GM12878 (cell line): ENCODE results near the gene MTA3.

Experiments used
- BCLAF1 ChIP-seq: fragments of 450-650 bp; IDR thresholded peaks from 2 replicates; pipeline ENCODE4 v1.6.1; 2017; ENCODE audit warnings: antibody characterized with exemption, mild to moderate bottlenecking, moderate library complexity
- CBFB ChIP-seq: IDR thresholded peaks from 2 replicates; pipeline ENCODE4 v1.6.1; 2016; ENCODE audit warnings: antibody characterized with exemption, low read depth
- CTCF ChIP-seq, 3 experiments: IDR thresholded peaks in 2 of 3; conservative IDR thresholded peaks in 1 of 3; 2 replicates each; pipeline ENCODE4 v1.5.1; 2011; ENCODE audit warnings: low read depth in 3 of 3, low read length in 3 of 3, mild to moderate bottlenecking in 3 of 3, control low read depth in 2 of 3, moderate library complexity in 2 of 3, inconsistent platforms in 1 of 3, mixed read lengths in 1 of 3; ENCODE audit not compliant: control insufficient read depth in 2 of 3, insufficient read depth in 1 of 3; ENCODE audit errors: extremely low read depth in 1 of 3
- EZH2 ChIP-seq: IDR thresholded peaks from 2 replicates; pipeline ENCODE4 v1.6.1; 2012; ENCODE audit warnings: low read depth, mild to moderate bottlenecking, control low read depth, inconsistent platforms, low read length, borderline replicate concordance; ENCODE audit not compliant: control insufficient read depth
- GABPA ChIP-seq: IDR thresholded peaks from 2 replicates; pipeline ENCODE4 v1.6.1; 2014; ENCODE audit warnings: antibody characterized with exemption, low read depth, mild to moderate bottlenecking, inconsistent platforms
- JUNB ChIP-seq: IDR thresholded peaks from 2 replicates; pipeline ENCODE4 v1.6.1; 2016; ENCODE audit warnings: antibody characterized with exemption, mild to moderate bottlenecking
- JUND ChIP-seq: IDR thresholded peaks from 2 replicates; pipeline ENCODE4 v1.6.1; 2012; ENCODE audit warnings: low read depth, mild to moderate bottlenecking, low read length, improper control_type of control experiment, moderate library complexity
- MAX ChIP-seq: IDR thresholded peaks from 2 replicates; pipeline ENCODE4 v1.6.1; 2012; ENCODE audit warnings: low read depth, low read length, improper control_type of control experiment
- RAD51 ChIP-seq: fragments of 450-650 bp; IDR thresholded peaks from 2 replicates; pipeline ENCODE4 v1.6.1; 2016; ENCODE audit warnings: moderate library complexity, mild to moderate bottlenecking, inconsistent platforms
- REST ChIP-seq: IDR thresholded peaks from 2 replicates; pipeline ENCODE4 v1.6.1; 2012; ENCODE audit warnings: mild to moderate bottlenecking, low read depth, low read length
- YY1 ChIP-seq: IDR thresholded peaks from 2 replicates; pipeline ENCODE4 v1.6.1; 2011; ENCODE audit warnings: low read depth, mild to moderate bottlenecking, low read length
- ZNF274 ChIP-seq: IDR thresholded peaks from one replicate; pipeline ENCODE4 v1.8.0; 2011; ENCODE audit not compliant: insufficient read length, insufficient read depth

GRCh38 chr2:42663106-42663780 is 94.8 kb downstream of the MTA3 start:
- TF ChIP-seq JUND (no peak), JUNB (no peak), GABPA (no peak), EZH2 (no peak), REST (no peak), MAX (no peak), CBFB (no peak), CTCF (IDR thresholded peaks at IDR 0.05 in 2 of 3, conservative IDR thresholded peaks at IDR 0.05 in 1 of 3; ENCODE audit: control insufficient read depth in 2 of 3, extremely low read depth in 1 of 3, insufficient read depth in 1 of 3, low read depth in 3 of 3, low read length in 3 of 3) (peak; percentile 98 to 99 (median 99)), BCLAF1 (no peak), RAD51 (no peak), ZNF274 (no peak), YY1 (peak; percentile 87)
